Measurements from ENCODE around the gene DEFB121.
"Not testable (repeated sequence)": the region's sequence is repeated elsewhere in the genome, so short reads cannot be mapped to it uniquely, and the experiment has no call there.

DEFB121 gene, protein sequence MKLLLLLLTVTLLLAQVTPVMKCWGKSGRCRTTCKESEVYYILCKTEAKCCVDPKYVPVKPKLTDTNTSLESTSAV

DNA sequence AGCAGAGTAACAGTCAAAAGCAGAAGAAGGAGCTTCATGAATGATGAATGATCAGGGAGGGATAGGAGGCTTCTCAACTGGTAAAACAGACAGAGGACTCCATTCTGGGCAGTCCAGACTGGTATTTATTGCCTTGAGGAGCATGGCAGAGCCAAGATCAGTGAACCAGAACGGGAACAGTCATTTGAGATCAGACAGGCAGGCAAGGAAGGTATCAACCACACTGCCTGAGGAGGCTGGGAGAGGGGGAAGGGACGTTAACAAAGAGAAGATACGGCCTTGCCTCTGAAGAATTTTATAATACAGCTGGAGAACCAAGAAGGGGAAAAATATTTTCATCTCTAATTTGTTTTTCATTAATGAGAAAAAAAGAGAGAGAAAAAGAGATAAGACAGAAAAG, at the start of gene DEFB121:
Gene DEFB121 (minus strand): TSS at position 101 of the 400 bp plus-strand sequence. CDS start 63 bp downstream, at position 38.
- DNase-seq (ENCODE audit: low read depth in 2 of 2) = no peak

DNA sequence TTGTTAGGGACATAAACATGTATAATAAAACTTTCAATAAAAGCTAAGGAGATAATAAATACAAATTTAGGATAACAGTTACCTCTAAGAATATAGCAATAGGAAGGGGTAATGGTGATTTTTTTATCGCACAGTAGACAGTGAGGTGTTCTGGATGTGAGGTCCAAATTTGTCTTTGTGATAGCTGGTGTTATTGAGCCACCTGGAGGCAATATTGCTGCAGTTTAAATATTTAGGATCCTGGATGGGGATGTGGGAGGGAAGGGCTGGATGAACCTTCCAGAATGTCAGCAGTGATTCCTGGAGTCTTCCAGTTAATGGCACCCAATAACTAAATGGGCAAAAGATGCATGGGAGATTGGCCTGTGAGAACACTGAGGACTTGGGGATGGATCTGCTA, 48.3 kb upstream of the DEFB121 start:
- DNase-seq (ENCODE audit: low read depth in 2 of 2) = no peak

- no peak for DNase-seq (ENCODE audit: low read depth in 2 of 2)
Observed at GRCh38 chr20:31452575-31452974, 46.6 kb upstream of the DEFB121 start.

DNA sequence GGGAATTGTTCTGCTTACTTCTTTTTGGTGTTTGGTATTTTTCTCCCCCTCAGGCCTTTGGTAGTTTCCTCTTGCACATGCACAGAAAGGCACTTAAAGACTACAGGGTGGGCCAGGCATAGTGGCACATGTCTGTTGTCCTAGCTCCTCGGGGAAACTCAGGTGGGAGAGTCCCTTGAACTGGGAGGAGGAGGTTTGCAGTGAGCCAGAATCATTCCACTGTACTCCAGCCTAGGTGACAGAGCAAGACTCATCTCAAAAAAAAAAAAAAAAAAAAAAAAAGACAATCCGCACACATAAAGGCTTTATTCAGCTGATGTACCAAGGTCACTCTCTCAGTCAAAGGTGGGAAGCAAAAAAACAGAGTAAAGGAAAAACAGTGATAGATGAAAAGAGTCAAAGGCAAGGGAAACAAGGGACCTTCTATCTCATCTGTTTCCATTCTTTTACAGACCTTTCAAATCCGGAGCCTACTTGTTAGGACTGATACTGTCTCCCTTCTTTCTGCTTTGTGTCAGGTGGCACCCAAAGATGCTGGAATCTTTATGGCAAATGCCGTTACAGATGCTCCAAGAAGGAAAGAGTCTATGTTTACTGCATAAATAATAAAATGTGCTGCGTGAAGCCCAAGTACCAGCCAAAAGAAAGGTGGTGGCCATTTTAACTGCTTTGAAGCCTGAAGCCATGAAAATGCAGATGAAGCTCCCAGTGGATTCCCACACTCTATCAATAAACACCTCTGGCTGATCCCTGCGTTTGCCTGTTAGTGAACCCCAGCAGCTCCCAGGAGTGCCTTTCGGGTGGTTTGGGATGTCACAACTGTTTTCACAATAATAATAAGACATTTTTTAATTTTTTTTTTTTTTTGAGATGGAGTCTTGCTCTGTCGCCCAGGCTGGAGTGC, 43.7 kb upstream of the DEFB121 start:
- no peak for DNase-seq (ENCODE audit: low read depth in 2 of 2)

DNA sequence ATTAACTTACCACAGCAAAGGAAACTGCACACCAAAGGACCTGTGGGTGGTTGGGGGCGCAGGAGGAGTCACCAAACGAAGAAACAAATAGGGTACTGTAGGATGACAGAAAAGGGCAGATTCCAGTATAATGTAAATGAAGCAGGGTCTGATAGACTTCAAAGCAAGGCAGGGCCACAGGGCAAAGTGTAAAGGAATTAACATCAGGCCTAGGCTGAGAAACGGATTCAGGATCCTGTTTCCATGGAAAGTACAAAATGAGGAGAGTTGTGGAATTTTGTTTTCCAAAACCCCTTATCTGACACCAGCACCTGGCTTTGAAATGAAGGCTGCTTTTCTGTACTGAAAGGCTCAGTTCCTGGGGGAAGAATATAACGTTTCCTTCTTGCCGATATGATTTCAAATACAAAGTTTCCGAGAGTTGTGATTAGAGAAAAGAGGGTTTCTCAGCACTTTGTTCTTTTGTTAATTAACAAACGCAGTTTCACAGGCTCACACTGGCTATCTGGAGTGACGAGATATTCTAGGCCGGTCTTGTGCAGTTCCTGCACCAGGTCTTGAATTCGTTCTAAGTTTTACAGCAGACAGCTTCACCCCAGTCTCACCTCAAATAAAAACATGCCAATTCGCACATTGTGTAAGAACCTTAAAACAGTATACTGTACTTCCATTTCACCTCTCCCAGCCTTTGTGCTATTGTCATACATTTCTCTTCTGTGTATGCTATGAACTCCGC, 40.2 kb upstream of the DEFB121 start:
- DNase-seq (ENCODE audit: low read depth in 2 of 2) = no peak

GRCh38 chr20:31440012-31440659, 34.1 kb upstream of the DEFB121 start, which contains the start of gene DEFB123:
DEFB123 (plus strand) TSS chr20:31440632; CDS start chr20:31440699, 67 bp downstream.
- DNase-seq (ENCODE audit: low read depth in 2 of 2) = no peak

GRCh38 chr20:31430568-31431115, 24.6 kb upstream of the DEFB121 start:
- no peak for DNase-seq (ENCODE audit: low read depth in 2 of 2)

GRCh38 chr20:31427576-31427975, 21.6 kb upstream of the DEFB121 start:
- DNase-seq (ENCODE audit: low read depth in 2 of 2) = not testable (repeated sequence)

DNA sequence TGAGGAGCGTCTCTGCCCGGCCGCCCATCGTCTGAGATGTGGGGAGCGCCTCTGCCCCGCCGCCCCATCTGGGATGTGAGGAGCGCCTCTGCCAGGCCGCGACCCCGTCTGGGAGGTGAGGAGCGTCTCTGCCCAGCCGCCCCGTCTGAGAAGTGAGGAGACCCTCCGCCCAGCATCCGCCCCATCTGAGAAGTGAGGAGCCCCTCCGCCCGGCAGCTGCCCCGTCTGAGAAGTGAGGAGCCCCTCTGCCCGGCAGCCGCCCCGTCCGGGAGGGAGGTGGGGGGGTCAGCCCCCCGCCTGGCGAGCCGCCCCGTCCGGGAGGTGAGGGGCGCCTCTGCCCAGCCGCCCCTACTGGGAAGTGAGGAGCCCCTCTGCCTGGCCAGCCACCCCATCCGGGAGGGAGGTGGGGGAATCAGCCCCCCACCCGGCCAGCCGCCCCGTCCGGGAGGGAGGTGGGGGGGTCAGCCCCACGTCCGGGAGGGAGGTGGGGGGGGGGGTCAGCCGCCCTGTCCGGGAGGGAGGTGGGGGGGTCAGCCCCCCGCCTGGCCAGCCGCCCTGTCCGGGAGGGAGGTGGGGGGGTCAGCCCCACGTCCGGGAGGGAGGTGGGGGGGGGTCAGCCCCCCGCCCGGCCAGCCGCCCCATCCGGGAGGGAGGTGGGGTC, 21.0 kb upstream of the DEFB121 start:
- not testable (repeated sequence) for DNase-seq (ENCODE audit: low read depth in 2 of 2)

DNA sequence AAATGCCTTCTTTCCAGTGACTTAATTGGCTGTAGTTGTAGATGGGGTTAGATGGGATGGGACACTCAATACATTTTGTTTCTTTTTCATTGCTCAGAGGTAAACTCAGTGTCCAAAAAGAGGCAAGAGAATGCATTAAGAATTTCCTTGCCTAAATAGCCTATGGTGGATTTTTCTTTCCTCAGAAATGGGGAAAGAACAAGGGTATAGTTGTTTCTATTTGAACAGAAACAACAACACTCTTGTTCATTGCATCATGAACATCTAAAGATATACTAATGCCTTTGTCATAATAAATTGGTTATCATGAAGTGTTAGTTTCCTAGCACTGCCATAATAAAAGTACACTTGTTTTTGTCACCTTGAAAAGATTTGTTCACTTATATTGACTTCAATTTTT, 19.8 kb upstream of the DEFB121 start:
- DNase-seq (ENCODE audit: low read depth in 2 of 2) = no peak

DNA sequence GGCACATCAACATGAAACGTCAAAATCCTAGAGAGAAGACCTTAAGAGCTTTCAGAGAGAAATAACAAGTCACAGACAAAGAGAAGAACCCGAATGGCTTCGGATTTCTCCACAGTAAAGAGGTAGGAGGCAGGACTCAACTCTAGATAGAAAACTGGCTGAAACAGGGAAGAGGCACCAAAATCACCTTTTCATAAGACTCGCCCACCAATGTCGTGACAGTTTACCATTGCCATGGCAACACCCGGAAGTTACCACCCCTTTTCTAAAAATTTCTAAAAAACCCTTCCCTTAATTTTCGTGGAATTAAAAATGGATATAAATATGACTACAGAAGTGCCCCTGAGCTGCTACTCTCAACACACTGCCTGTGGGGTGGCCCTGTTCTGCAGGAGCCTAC, 12.3 kb upstream of the DEFB121 start:
- DNase-seq (ENCODE audit: low read depth in 2 of 2) = no peak

DNA sequence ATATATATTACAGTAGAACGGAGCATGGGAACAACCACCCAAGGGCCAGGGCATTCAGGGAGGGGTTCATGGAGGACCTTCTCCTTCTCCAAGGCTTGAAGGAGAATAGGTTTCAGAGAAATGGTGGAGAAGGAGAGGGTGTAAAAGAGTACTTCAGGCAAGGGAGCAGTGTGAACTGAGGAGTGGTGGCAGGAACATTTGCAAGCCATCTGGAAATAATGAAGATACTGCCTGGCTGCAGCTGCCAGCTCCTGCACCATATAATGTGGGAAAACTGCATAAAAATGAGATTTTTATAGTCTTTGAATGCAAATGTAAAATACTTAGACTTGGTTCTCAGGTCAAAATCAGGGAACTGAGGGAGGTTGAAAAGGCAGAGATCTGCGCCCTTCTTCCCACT, 9.6 kb upstream of the DEFB121 start:
- DNase-seq (ENCODE audit: low read depth in 2 of 2) = no peak

- no peak for DNase-seq (ENCODE audit: low read depth in 2 of 2)
Observed at GRCh38 chr20:31414381-31414780, 8.4 kb upstream of the DEFB121 start.

DNA sequence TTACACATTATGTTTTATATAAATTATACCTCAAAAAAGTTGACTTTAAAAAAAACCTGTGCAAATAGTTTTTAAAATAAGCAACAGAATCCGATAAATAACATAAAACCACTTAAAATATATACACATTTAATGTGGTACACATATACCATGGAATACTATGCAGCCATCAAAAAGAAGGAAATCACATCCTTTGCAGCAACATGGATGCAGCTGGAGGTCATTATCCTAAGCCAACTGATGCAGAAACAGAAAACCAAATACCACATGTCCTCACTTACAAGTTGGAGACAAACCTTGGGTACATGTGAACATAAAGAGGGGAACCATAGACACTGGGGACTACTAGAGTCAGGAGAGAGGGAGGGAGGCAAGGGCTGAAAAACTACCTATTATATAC, 4.0 kb upstream of the DEFB121 start:
- no peak for DNase-seq (ENCODE audit: low read depth in 2 of 2)

GRCh38 chr20:31403886-31404285, 2.1 kb downstream of the DEFB121 start:
- DNase-seq (ENCODE audit: low read depth in 2 of 2) = no peak

DNA sequence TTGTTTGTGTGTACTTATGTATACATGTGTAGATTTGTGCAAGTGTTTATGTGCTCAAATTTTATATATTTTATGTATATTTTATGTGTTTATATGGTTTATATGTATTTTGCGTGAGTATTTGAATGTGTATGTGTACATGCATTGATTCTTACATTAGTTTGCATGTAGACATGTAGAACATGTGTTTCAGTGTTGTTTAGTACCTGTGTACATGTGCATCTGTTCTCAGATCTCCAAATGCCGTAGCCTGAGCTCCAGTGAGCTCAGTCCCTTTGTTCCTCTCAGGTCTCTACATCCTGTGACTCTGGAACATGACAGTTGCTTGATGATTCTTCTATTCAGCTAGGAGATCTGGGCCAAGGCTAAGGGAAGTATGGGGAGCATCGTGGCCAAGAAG, 11.1 kb downstream of the DEFB121 start:
- DNase-seq (ENCODE audit: low read depth in 2 of 2) = no peak

DNA sequence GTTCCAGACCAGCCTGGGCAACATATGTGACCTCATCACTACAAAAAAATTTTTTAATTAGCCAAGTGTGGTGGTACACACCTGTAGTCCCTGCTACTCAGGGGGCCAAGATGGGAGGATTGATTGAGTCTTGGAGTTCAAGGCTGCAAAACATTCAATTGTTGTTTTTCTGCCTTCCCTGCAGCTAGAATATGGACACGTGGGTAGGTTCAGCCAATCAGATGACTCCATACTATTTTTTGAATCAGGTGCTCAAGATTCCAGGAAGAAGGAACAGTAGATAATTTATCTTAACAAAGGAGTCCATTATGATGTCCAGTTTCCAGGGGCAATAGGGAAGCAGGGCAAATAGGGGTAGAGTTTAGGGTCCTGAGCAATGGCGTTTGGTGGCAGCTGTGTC, 13.2 kb downstream of the DEFB121 start:
- no peak for DNase-seq (ENCODE audit: low read depth in 2 of 2)

DNA sequence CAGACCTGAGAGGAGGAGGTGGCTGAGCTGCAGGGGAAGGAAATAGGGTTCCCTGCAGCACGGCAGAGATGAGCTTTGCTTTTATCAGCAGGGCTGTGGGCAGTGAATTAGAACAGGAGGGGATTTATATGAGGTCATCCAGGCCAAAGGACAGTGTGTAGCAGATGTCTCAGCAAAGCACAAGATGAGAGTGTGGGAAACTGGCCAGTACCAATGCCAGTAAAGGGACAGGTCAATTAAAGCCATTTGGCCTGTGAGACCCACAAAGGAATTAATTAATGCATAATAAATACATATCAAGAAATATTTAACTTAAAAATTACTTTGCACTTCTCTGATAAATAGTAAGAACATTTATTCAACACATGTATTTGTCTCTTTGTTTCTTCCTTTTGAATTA, 15.5 kb downstream of the DEFB121 start, which contains the start of gene DEFB119:
Gene DEFB119 (minus strand): TSS at position 101 of the 400 bp plus-strand sequence. CDS start 107 bp downstream, outside the sequence.
- no peak for DNase-seq (ENCODE audit: low read depth in 2 of 2)

DNA sequence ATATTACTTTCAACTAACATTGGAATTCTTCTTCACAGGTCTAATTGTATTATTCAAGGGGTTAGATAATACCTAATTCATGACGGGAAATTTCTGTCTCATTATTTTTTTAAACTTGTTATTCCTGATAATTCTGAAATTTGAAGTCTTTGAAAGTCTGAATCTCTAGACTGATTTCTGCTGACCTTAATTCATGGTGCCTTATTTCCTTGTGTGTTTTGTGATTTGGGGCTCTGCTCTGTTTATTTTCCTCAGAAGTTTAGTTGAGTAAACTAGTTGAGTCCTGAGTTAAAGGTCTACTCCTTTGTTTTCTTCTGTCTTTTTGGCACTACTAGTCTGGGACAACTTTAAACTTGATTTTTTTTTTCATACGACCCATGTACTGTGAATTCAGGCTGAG, 31.7 kb downstream of the DEFB121 start:
- DNase-seq (ENCODE audit: low read depth in 2 of 2) = no peak

DNA sequence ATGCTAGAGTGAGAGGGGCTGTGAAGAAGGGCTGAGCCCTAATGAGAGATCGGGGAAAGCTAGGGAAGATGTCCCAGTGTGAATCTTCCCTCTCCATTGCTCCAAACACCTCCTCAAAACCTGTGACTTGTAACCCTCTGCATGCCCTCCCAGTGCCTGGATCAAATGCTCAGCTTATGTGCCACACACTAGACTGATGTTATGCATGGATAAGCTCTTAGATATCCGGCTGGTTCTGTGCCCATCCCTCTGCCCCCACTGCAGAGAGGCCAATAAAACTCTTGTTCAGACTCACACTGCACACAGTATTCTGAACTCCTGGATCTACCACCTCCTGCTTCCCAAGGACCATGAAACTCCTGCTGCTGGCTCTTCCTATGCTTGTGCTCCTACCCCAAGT, 37.7 kb downstream of the DEFB121 start, which contains the start of gene DEFB118:
Gene DEFB118 (plus strand): TSS at position 301 of the 400 bp plus-strand sequence. CDS start 50 bp downstream, at position 351.
- DNase-seq (ENCODE audit: low read depth in 2 of 2) = no peak

- not testable (repeated sequence) for DNase-seq (ENCODE audit: low read depth in 2 of 2)
Observed at GRCh38 chr20:31364272-31364671, 41.7 kb downstream of the DEFB121 start.
